Neural cell (in vitro differentiated cells): ENCODE measurements around the gene GPHN.

Experiments
- EP300 ChIP-seq: fragments of 450-650 bp; conservative IDR thresholded peaks from 2 replicates; pipeline ENCODE4 v1.6.1; 2014; ENCODE audit warnings: antibody characterized with exemption, mild to moderate bottlenecking, moderate library complexity; ENCODE audit not compliant: poor library complexity, severe bottlenecking
- EZH2 ChIP-seq: fragments of 200-600, 300-800 bp; shearing (Covaris generic), sonication (generic); IDR thresholded peaks from 2 replicates; pipeline ENCODE4 v1.6.1; 2014; ENCODE audit warnings: antibody characterized with exemption, low read length, borderline replicate concordance, mild to moderate bottlenecking; ENCODE audit not compliant: insufficient read depth, poor library complexity, severe bottlenecking
- MXI1 ChIP-seq: fragments of 450-650 bp; conservative IDR thresholded peaks from 2 replicates; pipeline ENCODE4 v1.6.1; 2014; ENCODE audit warnings: antibody characterized with exemption, mild to moderate bottlenecking; ENCODE audit not compliant: poor library complexity, severe bottlenecking
- POLR2AphosphoS5 ChIP-seq: IDR thresholded peaks from 2 replicates; pipeline ENCODE4 v1.6.1; 2012
- RAD21 ChIP-seq: fragments of 450-650 bp; conservative IDR thresholded peaks from 2 replicates; pipeline ENCODE4 v1.6.1; 2014; ENCODE audit warnings: antibody characterized with exemption, mild to moderate bottlenecking, moderate library complexity
- SMC3 ChIP-seq: fragments of 450-650 bp; conservative IDR thresholded peaks from 2 replicates; pipeline ENCODE4 v1.6.1; 2014; ENCODE audit warnings: antibody characterized with exemption, mild to moderate bottlenecking, moderate library complexity; ENCODE audit not compliant: poor library complexity
- TAF1 ChIP-seq: IDR thresholded peaks from 2 replicates; pipeline ENCODE4 v1.6.1; 2012; ENCODE audit warnings: low read depth
- TF ChIP-seq, protein P1 (sequence below): fragments of 450-650 bp; IDR thresholded peaks from 2 replicates; pipeline ENCODE4 v1.5.1; 2014; ENCODE audit warnings: antibody characterized with exemption, mild to moderate bottlenecking, moderate library complexity; ENCODE audit not compliant: poor library complexity, severe bottlenecking
- TF ChIP-seq, protein P2 (sequence below): IDR thresholded peaks from 2 replicates; pipeline ENCODE4 v1.6.1; 2012; ENCODE audit warnings: borderline replicate concordance

- TF ChIP-seq EZH2 (no peak), EP300 (no peak), SMC3 (no peak), MXI1 (no peak), TAF1 (no peak), POLR2AphosphoS5 (no peak), RAD21 (no peak)
- TF ChIP-seq, protein P1, sequence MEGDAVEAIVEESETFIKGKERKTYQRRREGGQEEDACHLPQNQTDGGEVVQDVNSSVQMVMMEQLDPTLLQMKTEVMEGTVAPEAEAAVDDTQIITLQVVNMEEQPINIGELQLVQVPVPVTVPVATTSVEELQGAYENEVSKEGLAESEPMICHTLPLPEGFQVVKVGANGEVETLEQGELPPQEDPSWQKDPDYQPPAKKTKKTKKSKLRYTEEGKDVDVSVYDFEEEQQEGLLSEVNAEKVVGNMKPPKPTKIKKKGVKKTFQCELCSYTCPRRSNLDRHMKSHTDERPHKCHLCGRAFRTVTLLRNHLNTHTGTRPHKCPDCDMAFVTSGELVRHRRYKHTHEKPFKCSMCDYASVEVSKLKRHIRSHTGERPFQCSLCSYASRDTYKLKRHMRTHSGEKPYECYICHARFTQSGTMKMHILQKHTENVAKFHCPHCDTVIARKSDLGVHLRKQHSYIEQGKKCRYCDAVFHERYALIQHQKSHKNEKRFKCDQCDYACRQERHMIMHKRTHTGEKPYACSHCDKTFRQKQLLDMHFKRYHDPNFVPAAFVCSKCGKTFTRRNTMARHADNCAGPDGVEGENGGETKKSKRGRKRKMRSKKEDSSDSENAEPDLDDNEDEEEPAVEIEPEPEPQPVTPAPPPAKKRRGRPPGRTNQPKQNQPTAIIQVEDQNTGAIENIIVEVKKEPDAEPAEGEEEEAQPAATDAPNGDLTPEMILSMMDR, result no peak
- TF ChIP-seq, protein P2, sequence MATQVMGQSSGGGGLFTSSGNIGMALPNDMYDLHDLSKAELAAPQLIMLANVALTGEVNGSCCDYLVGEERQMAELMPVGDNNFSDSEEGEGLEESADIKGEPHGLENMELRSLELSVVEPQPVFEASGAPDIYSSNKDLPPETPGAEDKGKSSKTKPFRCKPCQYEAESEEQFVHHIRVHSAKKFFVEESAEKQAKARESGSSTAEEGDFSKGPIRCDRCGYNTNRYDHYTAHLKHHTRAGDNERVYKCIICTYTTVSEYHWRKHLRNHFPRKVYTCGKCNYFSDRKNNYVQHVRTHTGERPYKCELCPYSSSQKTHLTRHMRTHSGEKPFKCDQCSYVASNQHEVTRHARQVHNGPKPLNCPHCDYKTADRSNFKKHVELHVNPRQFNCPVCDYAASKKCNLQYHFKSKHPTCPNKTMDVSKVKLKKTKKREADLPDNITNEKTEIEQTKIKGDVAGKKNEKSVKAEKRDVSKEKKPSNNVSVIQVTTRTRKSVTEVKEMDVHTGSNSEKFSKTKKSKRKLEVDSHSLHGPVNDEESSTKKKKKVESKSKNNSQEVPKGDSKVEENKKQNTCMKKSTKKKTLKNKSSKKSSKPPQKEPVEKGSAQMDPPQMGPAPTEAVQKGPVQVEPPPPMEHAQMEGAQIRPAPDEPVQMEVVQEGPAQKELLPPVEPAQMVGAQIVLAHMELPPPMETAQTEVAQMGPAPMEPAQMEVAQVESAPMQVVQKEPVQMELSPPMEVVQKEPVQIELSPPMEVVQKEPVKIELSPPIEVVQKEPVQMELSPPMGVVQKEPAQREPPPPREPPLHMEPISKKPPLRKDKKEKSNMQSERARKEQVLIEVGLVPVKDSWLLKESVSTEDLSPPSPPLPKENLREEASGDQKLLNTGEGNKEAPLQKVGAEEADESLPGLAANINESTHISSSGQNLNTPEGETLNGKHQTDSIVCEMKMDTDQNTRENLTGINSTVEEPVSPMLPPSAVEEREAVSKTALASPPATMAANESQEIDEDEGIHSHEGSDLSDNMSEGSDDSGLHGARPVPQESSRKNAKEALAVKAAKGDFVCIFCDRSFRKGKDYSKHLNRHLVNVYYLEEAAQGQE, result no peak
These were observed 6.4 kb upstream of the GPHN start for GRCh38 chr14:66501592-66501991.
